SK-N-MC (cell line): ENCODE results near the gene SH2D3A.
"Not testable (repeated sequence)": the region's sequence is repeated elsewhere in the genome, so short reads cannot be mapped to it uniquely, and the experiment has no call there.

Experiments used
- DNase-seq: peaks from one replicate; pipeline ENCODE4 v3.0.0-alpha.2; 2011; ENCODE audit warnings: low read depth, low spot score
- H3K27ac ChIP-seq: fragments of 200-600 bp; sonication (generic); 2 replicates; pipeline ENCODE4 v1.5.1; 2016; ENCODE audit warnings: mixed run types
- H3K36me3 ChIP-seq: fragments of 200-600 bp; sonication (generic); 2 replicates; pipeline ENCODE4 v1.6.1; 2017; ENCODE audit warnings: antibody characterized with exemption, low read length, mixed read lengths; ENCODE audit not compliant: insufficient read depth
- H3K4me3 ChIP-seq: fragments of 200-600 bp; sonication (generic); 2 replicates; pipeline ENCODE4 v1.5.1; 2016
- H3K9ac ChIP-seq: fragments of 200-600 bp; sonication (generic); 2 replicates; pipeline ENCODE4 v1.8.0; 2017; ENCODE audit warnings: mixed run types, mixed read lengths; ENCODE audit not compliant: insufficient read length
- H3K9me3 ChIP-seq: fragments of 200-600 bp; sonication (generic); 2 replicates; pipeline ENCODE4 v1.6.1; 2017; ENCODE audit warnings: low read depth, mild to moderate bottlenecking, antibody characterized with exemption, low read length, moderate library complexity, mixed read lengths
- EZH2 ChIP-seq: fragments of 200-600 bp; sonication (generic); IDR thresholded peaks from one replicate; pipeline ENCODE4 v1.6.1; 2017; ENCODE audit warnings: antibody characterized with exemption
- FOXP2 ChIP-seq: optimal IDR thresholded peaks from 2 replicates; pipeline ENCODE3; 2011; ENCODE audit warnings: mild to moderate bottlenecking, moderate library complexity; ENCODE audit not compliant: insufficient read depth; ENCODE audit errors: extremely low read length, control extremely low read depth
- POLR2AphosphoS5 ChIP-seq: IDR thresholded peaks from 2 replicates; pipeline ENCODE4 v1.6.1; 2012; ENCODE audit warnings: mild to moderate bottlenecking, low read depth, low read length, borderline replicate concordance

The SH2D3A gene

GRCh38 chr19:6710273-6711077 lies 56.8 kb downstream of the SH2D3A start:
- no peaks in the 10 kb centered on the region for H3K36me3 ChIP-seq
- no peak overlapping the region for H3K9ac ChIP-seq
- H3K4me3 ChIP-seq: no peak overlapping the region
- no peaks in the 10 kb centered on the region for H3K9me3 ChIP-seq
- TF ChIP-seq FOXP2: no peak
- TF ChIP-seq EZH2: no peak
- no peak overlapping the region for H3K27ac ChIP-seq
- no peak for DNase-seq

- TF ChIP-seq FOXP2 (no peak), POLR2AphosphoS5 (no peak), EZH2 (no peak)
Observed at GRCh38 chr19:6709549-6709948, 57.7 kb downstream of the SH2D3A start.

GRCh38 chr19:6708913-6709312 lies 58.3 kb downstream of the SH2D3A start:
- not testable (repeated sequence) for H3K36me3 ChIP-seq

More at GRCh38 chr19:6709549-6709948, 57.7 kb downstream of the SH2D3A start:
- Histone ChIP-seq H3K27ac (no peak overlapping the region), H3K4me3 (no peak overlapping the region), H3K9me3 (no peaks in the 10 kb centered on the region), H3K36me3 (no peaks in the 10 kb centered on the region), H3K9ac (no peak overlapping the region)
- no peak for DNase-seq

GRCh38 chr19:6708346-6708745 lies 58.9 kb downstream of the SH2D3A start:
- DNase-seq: no peak
- no peak overlapping the region for H3K4me3 ChIP-seq
- no peaks in the 10 kb centered on the region for H3K36me3 ChIP-seq
- H3K9me3 ChIP-seq: no peaks in the 10 kb centered on the region
- no peak for TF ChIP-seq POLR2AphosphoS5
- TF ChIP-seq FOXP2: no peak
- no peak for TF ChIP-seq EZH2
- H3K9ac ChIP-seq: no peak overlapping the region
- H3K27ac ChIP-seq: no peak overlapping the region

More at GRCh38 chr19:6708913-6709312, 58.3 kb downstream of the SH2D3A start:
- not testable (repeated sequence) for H3K9ac ChIP-seq, H3K4me3 ChIP-seq, DNase-seq, H3K9me3 ChIP-seq, H3K27ac ChIP-seq

GRCh38 chr19:6707658-6708018 lies 59.6 kb downstream of the SH2D3A start:
- no peak for TF ChIP-seq EZH2
- no peak for TF ChIP-seq POLR2AphosphoS5
- TF ChIP-seq FOXP2: no peak
- H3K27ac ChIP-seq: no peak overlapping the region
- H3K9me3 ChIP-seq: no peaks in the 10 kb centered on the region
- no peaks in the 10 kb centered on the region for H3K36me3 ChIP-seq
- DNase-seq: no peak
- H3K9ac ChIP-seq: no peak overlapping the region
- no peak overlapping the region for H3K4me3 ChIP-seq

GRCh38 chr19:6707011-6707657 lies 60.1 kb downstream of the SH2D3A start:
- Histone ChIP-seq H3K9ac (no peak overlapping the region), H3K27ac (no peak overlapping the region), H3K36me3 (no peaks in the 10 kb centered on the region), H3K9me3 (no peaks in the 10 kb centered on the region), H3K4me3 (no peak overlapping the region)
- DNase-seq: no peak
- TF ChIP-seq FOXP2 (no peak), POLR2AphosphoS5 (no peak), EZH2 (no peak)

GRCh38 chr19:6706633-6706958 lies 60.6 kb downstream of the SH2D3A start:
- Histone ChIP-seq H3K9me3 (no peaks in the 10 kb centered on the region), H3K36me3 (no peaks in the 10 kb centered on the region), H3K27ac (no peak overlapping the region), H3K4me3 (no peak overlapping the region), H3K9ac (no peak overlapping the region)
- DNase-seq: no peak
- TF ChIP-seq EZH2: no peak
- TF ChIP-seq POLR2AphosphoS5: no peak
- no peak for TF ChIP-seq FOXP2

- TF ChIP-seq POLR2AphosphoS5 (no peak), EZH2 (no peak), FOXP2 (no peak)
- no peak overlapping the region for H3K27ac ChIP-seq
- H3K4me3 ChIP-seq: no peak overlapping the region
- H3K9ac ChIP-seq: no peak overlapping the region
- DNase-seq: no peak
- H3K9me3 ChIP-seq: no peaks in the 10 kb centered on the region
- H3K36me3 ChIP-seq: no peaks in the 10 kb centered on the region
Observed at GRCh38 chr19:6705931-6706632, 61.2 kb downstream of the SH2D3A start.
